Activated CD8-positive, alpha-beta memory T cell treated with anti-CD3 and anti-CD28 coated beads for 4 hours (primary cell): ENCODE results near the gene GCM1.

Experiments used
- DNase-seq, 2 donors: peaks; one replicate each; pipeline ENCODE4 v3.0.0-alpha.2; 2020; ENCODE audit warnings: low read depth in 2 of 2

The GCM1 gene

DNA sequence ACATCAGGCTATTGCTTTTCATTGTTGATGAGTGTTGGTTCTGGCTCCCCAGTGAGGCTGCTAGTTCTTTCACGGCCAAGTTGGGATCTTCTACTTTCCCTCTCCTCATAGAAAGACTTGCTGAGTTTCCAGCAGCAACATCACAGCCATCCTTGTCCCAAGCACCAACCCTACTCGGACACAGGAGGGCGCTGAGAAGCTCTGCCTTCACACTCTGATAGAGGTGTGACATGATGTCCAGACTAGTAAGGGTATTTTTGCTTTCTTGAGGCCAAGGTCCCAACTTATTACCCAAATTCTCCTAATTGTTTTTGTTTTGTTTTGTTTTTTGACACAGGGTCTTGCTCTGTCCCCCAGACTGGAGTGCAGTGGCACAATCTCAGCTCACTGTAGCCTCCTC, 3.0 kb upstream of the GCM1 start:
- DNase-seq = no peak

DNA sequence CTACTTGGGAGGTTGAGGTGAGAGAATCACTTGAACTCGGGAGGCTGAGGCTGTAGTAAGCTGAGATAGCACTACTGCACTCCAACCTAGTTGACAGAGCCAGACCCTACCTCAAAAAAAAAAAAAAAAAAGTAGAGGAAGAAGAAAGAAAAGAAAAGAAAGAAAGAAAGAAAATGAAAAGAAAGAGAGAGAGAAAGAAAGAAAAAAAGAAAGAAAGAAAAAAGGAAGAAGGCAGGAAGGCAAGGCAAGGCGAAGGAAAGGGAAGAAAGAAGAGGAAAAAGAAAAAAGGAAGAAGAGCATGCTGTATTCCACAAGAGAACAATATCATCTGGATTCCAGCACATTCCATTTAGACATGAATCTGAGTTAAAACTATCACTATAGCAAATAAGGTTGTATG, 3.8 kb downstream of the GCM1 start:
- DNase-seq = no peak

DNA sequence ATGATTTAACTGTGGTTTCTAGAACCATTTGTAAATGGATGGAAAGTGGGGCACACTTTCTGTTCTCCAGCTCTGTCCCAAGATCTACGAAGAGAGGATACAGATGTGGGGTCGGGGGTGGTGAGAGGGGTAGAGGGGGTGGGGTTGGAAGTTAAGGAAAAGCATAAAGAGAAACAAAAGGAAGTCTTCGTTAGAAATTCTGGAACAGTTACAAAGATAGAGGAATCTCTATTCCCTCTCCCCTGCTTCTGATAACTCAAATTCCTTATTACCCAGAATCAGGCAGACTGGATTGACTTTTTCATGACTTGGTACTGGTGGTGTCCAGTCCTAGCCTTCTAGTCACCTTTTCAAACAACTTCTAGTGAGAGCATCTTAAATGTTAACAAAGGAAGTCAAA, 4.9 kb downstream of the GCM1 start:
- no peak for DNase-seq

DNA sequence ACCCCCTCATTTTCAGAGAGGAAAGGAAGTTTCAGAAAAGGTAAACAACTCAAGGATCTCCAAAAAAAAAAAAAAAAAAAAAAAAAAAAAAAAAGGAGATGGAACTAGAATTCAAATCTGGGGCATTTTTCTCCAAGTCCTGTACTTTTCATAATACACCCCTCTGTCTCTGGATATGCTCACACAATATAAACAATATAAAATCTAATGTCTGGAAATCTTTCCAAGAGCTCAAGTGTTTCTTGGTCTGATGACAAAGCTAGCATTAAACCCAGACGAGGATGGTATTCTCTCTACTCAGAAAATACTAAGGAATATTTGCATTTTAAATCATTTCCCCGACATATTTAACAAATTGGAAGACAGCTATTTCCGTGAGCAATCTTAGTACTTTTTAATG, 5.8 kb downstream of the GCM1 start:
- no peak for DNase-seq

DNA sequence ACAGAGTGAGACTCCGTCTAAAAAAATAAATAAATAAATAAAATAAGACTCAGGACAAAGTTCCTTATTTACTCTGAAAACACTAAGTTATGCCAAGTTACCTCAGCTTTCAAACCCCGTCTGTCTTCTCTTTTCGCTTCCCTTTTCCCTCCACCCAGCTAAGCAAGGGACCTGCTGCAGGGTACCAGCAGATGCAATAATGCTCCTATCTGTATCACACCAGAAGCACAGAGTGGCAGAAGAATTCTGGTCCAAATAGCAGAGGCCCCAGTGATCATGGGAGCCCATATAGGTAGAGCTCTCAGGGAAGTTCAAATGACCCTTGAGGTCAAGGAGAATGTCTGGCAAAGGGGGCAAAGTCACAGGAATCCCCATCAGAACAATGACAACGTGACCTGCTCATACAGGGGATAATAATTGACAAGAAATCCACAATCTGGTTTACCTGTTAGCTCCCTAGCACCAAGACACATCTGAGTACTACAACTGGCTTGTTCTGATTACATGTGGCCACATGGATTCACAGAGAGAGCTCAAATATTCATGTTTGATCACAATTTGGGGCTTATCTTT, 8.7 kb downstream of the GCM1 start:
- no peak for DNase-seq

DNA sequence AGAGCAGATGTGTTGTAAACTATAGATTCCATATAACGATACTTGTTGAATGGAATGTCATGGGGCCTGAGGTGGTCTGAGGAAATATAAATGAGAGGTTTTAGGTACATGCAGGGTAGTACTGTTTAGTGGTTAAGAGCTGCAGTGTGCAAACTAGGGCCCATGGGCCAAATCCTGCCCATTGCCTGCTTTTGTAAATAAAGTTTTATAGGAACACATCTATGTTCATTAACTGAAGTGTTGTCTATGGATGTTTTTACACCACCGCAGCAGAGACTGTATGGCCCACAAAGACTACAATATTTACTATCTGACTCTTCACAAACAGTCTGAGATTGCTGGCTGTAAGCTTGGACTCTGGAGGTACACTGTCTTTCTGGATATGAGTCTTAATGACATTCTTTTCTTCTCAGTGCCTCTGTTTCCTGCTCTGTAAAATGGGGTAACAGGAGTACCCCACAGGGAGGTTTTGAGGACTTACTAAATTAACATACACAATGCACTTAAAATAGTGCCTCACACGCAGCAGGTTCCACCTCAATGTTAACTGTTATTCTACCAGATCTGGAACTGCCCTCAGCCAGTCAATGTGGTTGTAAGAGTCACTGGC, 12.5 kb downstream of the GCM1 start:
- DNase-seq = no peak

DNA sequence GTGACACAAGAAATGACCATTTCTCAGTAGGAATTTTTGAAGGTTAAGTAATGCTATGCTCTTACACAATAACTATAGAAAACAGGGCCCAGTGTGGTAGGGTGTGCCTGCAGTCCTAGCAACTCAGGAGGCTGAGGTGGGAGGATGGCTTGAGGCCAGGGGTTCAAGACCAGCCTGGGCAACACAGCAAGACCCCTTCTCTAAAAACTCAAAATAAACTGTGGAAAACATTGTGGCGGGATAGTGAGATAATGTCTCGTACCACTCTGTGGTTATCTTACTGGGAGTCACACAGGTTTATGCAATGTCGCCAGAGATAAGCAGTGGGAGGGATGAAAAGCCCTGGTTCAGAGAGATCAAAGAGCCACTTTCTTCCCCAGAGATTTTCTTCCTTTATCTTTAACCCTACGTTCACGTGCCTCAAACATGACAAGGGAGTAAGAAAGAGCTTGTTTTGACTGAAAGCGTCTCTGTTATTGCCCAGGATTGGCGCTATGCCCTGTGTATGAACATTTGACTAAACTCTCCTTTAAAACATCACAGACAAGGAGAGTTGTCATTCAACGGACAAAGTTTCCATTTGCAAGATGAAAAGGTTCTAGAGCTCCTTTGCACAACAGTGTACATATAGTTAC, 13.9 kb downstream of the GCM1 start:
- no peak for DNase-seq

DNA sequence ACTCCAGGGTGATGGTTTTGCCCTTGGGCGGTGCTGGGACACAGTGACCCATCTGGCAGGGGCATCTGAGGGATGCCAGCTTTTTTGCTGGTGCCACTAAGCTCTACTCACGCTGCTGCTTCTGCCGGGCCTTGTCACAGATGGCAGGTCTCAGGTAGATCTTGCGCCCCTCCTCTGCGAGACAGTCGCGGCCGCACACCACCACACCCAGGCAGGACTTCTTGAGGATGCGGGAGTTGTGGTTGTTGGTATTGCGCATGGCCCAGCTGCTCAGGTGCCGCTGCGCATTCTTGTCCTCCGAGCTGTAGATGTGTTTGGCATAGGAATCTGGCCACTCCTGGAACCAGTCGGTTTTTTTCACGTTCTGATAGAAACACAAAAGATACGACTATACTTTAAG, 14.7 kb downstream of the GCM1 start:
- no peak for DNase-seq

DNA sequence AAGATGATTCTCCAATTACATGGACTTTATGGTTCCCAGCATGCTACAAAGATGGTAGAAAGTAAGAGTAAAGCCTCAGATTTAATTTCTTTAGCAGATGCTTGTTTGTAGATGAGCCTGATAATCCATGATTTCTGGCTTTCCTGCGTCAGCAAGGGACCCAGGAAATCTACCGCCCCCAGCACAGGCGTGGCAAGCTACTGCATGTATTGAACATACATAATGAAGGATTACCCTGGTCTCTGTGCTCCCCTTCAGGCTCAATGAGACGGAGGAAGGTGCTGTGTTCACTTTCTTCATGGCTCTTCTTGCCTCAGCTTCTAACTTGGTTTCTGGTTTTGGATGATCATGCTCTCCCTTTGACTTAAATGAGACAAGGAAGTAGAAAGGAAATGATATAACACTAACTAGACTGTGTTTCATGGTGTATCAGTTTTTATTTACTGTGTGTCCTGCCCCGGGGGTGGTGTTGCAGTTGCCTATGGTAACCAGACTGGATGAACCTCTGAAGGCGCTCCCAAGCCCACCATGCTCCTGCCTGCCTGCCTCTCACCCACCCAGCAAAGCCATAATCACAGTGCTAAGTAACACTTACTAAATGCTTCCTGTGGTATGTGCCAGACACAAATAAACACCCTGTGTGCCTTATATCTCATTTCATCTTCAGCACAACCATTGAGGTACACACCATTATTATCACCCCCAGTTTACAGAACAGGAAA, 17.9 kb downstream of the GCM1 start:
- no peak for DNase-seq

DNA sequence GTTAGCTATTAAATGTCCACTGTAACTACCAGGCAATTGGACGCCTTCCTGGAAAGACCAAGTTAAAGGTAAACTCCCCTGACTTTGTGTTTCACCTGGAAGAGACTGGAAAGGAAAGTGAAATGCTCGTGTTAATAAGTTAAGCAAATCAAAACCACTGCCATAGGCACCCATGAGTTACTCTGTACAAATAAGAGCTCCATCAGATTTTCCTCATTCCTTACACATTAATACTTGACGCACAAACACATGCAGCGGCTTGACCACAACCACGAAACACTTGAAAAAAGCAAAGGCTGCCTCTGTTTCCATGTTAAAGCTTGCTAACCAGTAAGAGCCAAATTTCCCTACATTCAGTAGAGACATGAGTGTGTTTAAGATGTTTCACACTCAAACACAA, 19.8 kb downstream of the GCM1 start:
- no peak for DNase-seq

DNA sequence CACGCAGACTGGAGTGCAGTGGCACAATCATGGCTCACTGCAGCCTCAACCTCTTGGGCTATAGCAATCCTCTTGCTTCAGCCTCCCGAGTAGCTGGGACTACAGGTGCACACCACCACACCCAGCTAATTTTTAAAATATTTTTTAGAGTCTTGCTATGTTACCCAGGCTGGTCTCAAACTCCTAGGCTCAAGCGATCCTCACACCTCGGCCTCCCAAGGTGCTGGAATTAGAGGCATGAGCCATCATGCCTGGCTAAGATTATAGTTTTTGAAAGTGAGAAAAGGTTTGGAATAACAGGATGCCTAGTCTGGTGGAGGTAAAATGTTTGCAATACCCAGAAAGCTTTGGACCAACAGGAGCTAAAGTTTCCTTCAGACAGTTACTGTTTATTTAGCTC, 23.4 kb downstream of the GCM1 start:
- no peak for DNase-seq

DNA sequence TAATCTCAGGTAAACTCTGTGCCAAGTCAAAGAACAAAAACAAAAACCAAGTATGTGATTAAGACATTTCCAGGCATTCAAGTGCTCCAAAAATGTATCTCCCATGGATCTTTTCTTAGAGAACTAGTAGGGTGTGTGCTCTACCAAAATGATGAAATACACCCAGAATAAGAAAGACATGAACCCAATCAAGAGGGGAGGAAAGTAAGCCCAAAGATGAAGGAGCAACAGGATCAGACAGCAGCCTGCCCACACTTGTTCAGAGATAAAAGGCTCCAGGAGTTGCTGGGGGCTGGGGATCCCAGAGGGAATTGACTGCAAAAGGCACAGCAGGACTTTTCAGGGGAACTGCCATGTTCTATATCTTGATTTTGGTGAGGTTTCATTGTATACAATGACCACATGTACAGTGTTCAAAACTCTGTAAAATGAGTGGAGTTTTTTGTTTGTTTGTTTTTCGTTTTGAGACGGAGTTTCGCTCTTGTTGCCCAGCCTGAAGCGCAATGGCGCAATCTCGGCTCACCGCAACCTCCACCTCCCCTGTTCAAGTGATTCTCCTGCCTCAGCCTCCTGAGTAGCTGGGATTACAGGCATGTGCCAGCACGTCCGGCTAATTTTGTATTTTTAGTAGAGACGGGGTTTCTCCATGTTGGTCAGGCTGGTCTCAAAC, 24.4 kb downstream of the GCM1 start:
- no peak for DNase-seq

DNA sequence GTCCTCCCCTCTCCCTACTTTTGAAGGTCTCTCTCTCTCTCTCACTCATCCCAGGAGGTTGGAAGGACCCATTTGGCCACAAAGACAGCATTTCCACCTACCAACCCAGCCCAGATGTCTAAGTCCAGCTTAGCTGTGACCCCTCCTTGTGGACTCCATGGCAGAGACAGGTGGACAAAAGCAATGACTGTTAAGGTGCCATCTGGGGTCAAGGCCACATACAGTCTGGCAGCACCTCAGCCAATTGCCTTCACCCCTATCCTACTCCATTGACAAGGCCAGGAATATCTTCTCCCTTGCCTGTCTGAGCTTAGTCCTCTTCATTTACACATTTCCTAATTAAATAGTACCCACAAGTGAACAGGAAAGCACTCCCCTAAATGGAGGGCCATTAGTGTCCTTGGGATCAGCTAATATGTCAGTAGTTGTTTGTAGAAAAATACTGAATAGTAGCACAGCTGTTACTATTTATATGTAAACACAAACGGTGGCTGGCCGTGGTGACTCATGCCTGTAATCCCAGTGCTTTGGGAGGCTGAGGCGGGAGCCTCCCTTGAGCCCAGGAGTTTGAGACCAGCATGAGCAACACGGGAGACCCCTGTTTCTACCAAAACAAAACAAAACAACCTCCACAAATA, 28.8 kb downstream of the GCM1 start:
- DNase-seq = no peak

DNA sequence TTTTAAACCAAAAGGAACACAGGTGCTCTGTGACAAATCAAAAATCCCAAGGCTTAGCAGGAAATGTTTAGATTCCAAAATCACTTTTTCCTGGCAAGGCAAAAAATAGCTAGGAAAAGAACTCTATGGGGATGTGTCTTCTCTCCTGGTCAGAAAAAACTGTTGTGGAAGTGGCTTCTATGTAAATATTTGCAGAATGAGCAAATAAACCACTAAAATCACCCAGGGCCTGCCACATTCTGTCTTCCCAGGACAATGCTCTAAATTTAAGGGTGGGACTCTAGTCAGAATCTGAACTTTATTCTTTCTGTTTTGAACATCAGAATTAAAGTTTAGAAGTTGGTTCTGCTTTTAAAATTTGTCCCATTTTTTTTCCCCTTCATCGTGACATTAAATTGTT, 29.3 kb downstream of the GCM1 start:
- no peak for DNase-seq

DNA sequence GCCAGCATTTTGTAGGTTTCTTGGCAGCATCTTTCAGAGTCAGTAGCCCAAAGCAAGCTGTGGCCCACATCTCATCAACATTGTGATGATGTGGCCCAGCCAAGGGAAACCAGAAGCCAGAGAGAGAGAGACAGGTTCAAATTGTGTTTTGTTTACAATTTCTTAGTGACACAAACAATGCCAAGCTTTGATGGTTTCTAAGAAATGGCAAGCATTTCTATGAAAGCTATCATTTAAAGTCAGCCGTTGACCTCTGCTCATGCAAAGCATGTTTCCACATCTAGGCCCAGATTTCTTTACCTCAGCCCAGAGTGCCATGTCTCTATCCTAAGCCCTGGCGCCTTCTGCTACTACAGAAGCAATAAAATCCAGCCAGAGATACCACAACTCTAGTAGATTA, 32.9 kb downstream of the GCM1 start:
- DNase-seq = no peak

DNA sequence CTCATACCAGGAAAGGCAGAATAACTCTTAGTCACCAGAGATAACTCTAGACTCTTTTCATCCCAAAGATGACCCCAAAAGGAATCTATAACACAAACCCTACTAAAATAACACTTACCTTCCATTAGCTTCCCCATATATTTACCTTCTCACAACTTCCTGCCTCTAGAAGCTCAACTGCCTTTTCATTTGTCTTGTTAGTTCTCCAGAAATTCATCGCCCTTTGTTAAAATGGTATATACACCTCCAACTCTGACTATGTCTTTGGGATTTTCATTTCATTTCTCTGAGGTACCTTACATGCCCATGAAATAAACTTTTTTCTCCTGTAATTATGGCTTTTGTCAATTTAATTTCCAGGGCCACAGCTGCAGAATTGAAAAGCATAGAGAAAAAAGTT, 33.5 kb downstream of the GCM1 start:
- no peak for DNase-seq

DNA sequence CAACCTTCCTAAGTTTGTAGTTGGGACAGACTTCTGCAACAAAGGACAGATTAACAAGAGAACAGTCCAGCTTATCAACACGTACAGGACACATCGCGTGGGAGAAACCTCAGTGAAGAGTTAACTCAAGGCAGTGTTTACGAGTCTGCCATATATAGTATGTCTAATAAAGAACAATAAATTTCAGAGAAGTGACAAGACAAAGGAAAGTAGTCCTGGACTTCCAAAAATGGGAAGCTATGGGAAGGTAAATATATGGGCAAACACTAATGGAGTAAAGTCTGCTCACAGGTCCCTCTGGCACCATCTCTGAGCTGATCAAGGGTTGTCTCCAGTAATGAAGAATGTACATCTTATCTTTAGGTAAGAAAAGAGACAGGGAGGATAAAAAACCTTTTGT, 34.9 kb downstream of the GCM1 start:
- DNase-seq = no peak

DNA sequence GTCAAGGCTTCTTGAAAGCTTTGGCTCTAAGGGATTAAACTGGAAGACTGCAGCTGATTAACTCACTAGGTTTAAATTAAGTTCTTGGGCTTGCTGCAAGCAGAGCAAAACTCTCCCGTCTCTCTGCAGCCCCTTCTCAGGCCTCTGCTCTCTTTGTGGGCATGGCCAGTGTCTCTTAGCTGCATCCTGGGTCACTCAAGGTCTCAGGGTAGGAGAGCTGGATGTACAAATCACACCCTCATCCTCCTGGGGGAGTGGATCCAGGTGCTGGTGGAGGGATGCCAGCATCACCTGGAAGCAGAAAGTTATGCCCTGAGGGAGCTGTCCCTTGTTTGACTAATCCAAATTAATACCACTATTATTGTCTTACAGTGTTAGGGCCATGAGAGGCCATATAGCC, 35.8 kb downstream of the GCM1 start:
- DNase-seq = no peak

DNA sequence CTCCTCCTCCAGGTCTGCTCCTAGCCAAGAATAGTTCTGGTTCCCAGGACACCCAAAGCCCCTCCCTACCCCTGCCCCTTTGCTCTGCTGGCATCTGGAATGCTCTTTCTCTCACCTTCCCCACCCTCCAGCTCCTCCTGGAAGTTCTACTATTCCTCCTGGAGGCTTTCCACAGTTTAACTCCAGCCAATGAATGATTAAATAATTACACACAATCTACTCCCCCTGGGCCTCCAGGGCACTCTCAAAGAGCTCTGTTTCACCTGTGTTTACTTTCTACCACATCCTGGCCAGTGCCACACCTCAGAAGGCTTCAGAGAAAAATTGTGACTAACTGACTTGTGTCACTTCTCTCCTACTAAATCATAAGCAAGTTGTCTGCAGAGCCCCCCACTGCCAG, 36.2 kb downstream of the GCM1 start:
- no peak for DNase-seq

DNA sequence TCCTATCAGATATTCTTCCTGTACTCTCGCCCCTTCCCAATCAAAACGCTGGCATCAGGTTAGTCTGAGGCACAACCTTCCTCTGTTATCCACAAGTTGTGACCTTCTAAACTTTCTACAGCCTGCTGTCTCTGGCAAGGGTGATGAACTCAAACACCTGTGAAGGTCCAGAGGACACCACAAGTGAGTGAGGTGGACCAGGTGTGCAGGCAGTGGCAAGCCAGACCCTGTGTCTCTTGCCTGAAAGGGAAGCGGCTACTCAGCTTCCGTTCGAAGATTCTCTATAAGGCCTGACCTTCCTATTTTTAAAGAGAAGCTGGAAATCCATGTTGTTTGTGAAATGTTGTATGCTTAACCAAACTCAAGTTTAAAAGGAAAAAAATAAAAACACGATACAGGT, 36.8 kb downstream of the GCM1 start:
- no peak for DNase-seq

DNA sequence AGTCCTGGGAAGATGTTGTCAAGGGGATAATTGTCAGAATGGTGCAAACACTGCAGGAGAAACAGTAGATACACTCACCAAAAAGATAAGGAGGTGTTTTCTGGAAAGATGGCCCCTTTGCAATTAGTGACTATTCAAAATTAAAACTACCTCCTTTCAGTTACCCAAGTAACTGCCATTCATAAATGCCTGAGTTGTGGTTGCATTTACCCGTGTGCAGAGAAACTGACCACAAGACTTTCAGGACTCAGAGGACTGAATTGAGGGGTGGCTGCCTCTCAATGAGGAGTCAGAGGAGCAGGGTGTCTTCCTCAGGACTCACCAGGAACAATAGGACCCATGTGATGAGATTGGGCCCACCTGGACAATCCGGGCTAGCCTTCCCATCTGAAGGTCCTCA, 39.0 kb downstream of the GCM1 start:
- no peak for DNase-seq

DNA sequence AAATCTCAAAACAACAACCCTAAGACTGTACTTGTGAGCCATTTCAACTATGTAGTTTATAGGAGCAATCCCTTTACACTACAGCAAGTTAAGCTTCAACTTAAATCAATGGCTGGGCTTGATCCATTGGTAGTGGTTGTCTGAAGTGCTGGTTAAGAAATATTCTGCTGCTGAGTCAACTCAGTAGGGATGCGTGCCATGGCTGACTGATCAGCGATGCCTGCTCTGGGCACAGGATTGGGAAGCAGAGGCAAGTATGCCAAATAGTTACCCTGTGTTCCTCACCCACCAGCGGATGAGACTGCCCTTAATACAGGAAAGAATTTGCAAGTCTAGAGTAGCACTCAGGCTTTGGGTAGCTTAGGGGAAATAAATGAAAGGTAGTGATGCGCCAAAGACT, 41.5 kb downstream of the GCM1 start:
- no peak for DNase-seq
